GM12878 (cell line): ENCODE measurements around the gene CZIB.

Experiments used
- ATF7 ChIP-seq: fragments of 450-650 bp; IDR thresholded peaks from 2 replicates; pipeline ENCODE4 v1.6.1; 2016; ENCODE audit warnings: low read depth, mild to moderate bottlenecking
- ESRRA ChIP-seq: IDR thresholded peaks from 2 replicates; pipeline ENCODE4 v1.6.1; 2012; ENCODE audit warnings: mild to moderate bottlenecking, low read length, improper control_type of control experiment
- EZH2 ChIP-seq: IDR thresholded peaks from 2 replicates; pipeline ENCODE4 v1.6.1; 2012; ENCODE audit warnings: low read depth, mild to moderate bottlenecking, control low read depth, inconsistent platforms, low read length, borderline replicate concordance; ENCODE audit not compliant: control insufficient read depth
- MYC ChIP-seq: IDR thresholded peaks from 2 replicates; pipeline ENCODE4 v1.6.1; 2011; ENCODE audit warnings: mild to moderate bottlenecking, low read length, moderate library complexity, inconsistent platforms; ENCODE audit not compliant: insufficient read depth, insufficient replicate concordance, insufficient read length, severe bottlenecking
- NFYB ChIP-seq: IDR thresholded peaks from 2 replicates; pipeline ENCODE4 v1.6.1; 2011; ENCODE audit warnings: low read depth, mild to moderate bottlenecking, low read length, improper control_type of control experiment, moderate library complexity; ENCODE audit not compliant: insufficient read depth
- POLR2AphosphoS5 ChIP-seq: IDR thresholded peaks from 2 replicates; pipeline ENCODE4 v1.6.1; 2011; ENCODE audit warnings: mild to moderate bottlenecking, low read length, inconsistent platforms
- RAD21 ChIP-seq: IDR thresholded peaks from 2 replicates; pipeline ENCODE4 v1.6.1; 2011; ENCODE audit warnings: mild to moderate bottlenecking, low read depth, low read length, moderate library complexity; ENCODE audit not compliant: insufficient read depth
- RFX5 ChIP-seq: IDR thresholded peaks from 2 replicates; pipeline ENCODE4 v1.6.1; 2011; ENCODE audit warnings: low read depth, low read length, improper control_type of control experiment
- ZNF217 ChIP-seq: fragments of 450-650 bp; IDR thresholded peaks from 2 replicates; pipeline ENCODE4 v1.6.1; 2017; ENCODE audit warnings: antibody characterized with exemption, mild to moderate bottlenecking
- ZNF274 ChIP-seq: IDR thresholded peaks from one replicate; pipeline ENCODE4 v1.8.0; 2011; ENCODE audit not compliant: insufficient read length, insufficient read depth
- TF ChIP-seq, protein P1 (sequence below), 3 experiments: IDR thresholded peaks in 2 of 3; conservative IDR thresholded peaks in 1 of 3; 2 replicates each; pipeline ENCODE4 v1.5.1; 2011; ENCODE audit warnings: low read depth in 3 of 3, low read length in 3 of 3, mild to moderate bottlenecking in 3 of 3, control low read depth in 2 of 3, moderate library complexity in 2 of 3, inconsistent platforms in 1 of 3, mixed read lengths in 1 of 3; ENCODE audit not compliant: control insufficient read depth in 2 of 3, insufficient read depth in 1 of 3; ENCODE audit errors: extremely low read depth in 1 of 3
- TF ChIP-seq, protein P2 (sequence below): IDR thresholded peaks from 2 replicates; pipeline ENCODE4 v1.6.1; 2012; ENCODE audit warnings: mild to moderate bottlenecking, low read depth, low read length
- TF ChIP-seq, protein P3 (sequence below): fragments of 450-650 bp; formaldehyde crosslinking; IDR thresholded peaks from 2 replicates; pipeline ENCODE4 v1.5.0; 2022; ENCODE audit warnings: mild to moderate bottlenecking, missing genetic modification characterization

DNA sequence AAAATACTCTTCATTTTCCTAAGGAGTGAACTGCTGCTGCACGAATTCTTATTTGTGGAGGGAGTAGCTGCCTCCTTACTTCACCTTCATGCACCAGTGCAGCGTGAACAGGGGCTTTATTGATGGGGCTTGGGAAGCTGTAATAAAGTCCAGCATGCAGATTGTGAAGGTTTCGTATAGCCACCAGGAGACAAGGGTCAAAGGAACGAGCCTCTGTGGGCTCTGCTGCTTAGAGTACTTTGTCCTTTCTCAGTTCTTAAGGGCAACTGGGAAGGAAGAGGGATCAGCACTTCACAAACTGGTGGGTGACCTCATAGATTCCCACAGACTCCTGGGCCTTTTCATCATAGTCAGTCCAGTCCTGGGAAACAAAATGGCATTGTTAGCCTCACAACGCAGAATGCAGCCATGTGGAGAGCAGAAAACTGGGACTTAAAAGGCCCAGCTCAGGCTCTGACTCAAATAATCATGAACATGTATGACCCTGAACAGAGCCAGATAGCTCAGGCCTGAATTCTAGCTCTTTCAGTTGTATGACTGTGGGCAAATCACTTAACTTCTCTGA, 6.0 kb downstream of the CZIB start:
- TF ChIP-seq POLR2AphosphoS5, result no peak
- no peak for TF ChIP-seq RFX5
- TF ChIP-seq, protein P1, sequence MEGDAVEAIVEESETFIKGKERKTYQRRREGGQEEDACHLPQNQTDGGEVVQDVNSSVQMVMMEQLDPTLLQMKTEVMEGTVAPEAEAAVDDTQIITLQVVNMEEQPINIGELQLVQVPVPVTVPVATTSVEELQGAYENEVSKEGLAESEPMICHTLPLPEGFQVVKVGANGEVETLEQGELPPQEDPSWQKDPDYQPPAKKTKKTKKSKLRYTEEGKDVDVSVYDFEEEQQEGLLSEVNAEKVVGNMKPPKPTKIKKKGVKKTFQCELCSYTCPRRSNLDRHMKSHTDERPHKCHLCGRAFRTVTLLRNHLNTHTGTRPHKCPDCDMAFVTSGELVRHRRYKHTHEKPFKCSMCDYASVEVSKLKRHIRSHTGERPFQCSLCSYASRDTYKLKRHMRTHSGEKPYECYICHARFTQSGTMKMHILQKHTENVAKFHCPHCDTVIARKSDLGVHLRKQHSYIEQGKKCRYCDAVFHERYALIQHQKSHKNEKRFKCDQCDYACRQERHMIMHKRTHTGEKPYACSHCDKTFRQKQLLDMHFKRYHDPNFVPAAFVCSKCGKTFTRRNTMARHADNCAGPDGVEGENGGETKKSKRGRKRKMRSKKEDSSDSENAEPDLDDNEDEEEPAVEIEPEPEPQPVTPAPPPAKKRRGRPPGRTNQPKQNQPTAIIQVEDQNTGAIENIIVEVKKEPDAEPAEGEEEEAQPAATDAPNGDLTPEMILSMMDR (IDR thresholded peaks at IDR 0.05 in 2 of 3, conservative IDR thresholded peaks at IDR 0.05 in 1 of 3; ENCODE audit: control insufficient read depth in 2 of 3, extremely low read depth in 1 of 3, insufficient read depth in 1 of 3, low read depth in 3 of 3, low read length in 3 of 3), result no peak
- TF ChIP-seq ZNF274, result no peak
- no peak for TF ChIP-seq ZNF217
- no peak for TF ChIP-seq EZH2
- no peak for TF ChIP-seq RAD21
- TF ChIP-seq ESRRA, result no peak
- TF ChIP-seq NFYB, result no peak
- TF ChIP-seq MYC, result no peak
- TF ChIP-seq, protein P2, sequence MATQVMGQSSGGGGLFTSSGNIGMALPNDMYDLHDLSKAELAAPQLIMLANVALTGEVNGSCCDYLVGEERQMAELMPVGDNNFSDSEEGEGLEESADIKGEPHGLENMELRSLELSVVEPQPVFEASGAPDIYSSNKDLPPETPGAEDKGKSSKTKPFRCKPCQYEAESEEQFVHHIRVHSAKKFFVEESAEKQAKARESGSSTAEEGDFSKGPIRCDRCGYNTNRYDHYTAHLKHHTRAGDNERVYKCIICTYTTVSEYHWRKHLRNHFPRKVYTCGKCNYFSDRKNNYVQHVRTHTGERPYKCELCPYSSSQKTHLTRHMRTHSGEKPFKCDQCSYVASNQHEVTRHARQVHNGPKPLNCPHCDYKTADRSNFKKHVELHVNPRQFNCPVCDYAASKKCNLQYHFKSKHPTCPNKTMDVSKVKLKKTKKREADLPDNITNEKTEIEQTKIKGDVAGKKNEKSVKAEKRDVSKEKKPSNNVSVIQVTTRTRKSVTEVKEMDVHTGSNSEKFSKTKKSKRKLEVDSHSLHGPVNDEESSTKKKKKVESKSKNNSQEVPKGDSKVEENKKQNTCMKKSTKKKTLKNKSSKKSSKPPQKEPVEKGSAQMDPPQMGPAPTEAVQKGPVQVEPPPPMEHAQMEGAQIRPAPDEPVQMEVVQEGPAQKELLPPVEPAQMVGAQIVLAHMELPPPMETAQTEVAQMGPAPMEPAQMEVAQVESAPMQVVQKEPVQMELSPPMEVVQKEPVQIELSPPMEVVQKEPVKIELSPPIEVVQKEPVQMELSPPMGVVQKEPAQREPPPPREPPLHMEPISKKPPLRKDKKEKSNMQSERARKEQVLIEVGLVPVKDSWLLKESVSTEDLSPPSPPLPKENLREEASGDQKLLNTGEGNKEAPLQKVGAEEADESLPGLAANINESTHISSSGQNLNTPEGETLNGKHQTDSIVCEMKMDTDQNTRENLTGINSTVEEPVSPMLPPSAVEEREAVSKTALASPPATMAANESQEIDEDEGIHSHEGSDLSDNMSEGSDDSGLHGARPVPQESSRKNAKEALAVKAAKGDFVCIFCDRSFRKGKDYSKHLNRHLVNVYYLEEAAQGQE, result no peak
- TF ChIP-seq, protein P3, sequence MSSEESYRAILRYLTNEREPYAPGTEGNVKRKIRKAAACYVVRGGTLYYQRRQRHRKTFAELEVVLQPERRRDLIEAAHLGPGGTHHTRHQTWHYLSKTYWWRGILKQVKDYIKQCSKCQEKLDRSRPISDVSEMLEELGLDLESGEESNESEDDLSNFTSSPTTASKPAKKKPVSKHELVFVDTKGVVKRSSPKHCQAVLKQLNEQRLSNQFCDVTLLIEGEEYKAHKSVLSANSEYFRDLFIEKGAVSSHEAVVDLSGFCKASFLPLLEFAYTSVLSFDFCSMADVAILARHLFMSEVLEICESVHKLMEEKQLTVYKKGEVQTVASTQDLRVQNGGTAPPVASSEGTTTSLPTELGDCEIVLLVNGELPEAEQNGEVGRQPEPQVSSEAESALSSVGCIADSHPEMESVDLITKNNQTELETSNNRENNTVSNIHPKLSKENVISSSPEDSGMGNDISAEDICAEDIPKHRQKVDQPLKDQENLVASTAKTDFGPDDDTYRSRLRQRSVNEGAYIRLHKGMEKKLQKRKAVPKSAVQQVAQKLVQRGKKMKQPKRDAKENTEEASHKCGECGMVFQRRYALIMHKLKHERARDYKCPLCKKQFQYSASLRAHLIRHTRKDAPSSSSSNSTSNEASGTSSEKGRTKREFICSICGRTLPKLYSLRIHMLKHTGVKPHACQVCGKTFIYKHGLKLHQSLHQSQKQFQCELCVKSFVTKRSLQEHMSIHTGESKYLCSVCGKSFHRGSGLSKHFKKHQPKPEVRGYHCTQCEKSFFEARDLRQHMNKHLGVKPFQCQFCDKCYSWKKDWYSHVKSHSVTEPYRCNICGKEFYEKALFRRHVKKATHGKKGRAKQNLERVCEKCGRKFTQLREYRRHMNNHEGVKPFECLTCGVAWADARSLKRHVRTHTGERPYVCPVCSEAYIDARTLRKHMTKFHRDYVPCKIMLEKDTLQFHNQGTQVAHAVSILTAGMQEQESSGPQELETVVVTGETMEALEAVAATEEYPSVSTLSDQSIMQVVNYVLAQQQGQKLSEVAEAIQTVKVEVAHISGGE (CRISPR knock-in tag), result no peak
- no peak for TF ChIP-seq ATF7
